Uterus (tissue), 2 donors: ENCODE measurements around the gene SPECC1.

ENCODE experiments used
- CTCF ChIP-seq, 4 experiments: fragments of 200-600 bp in 2 of 4; fragments of 450-650 bp in 2 of 4; sonication (generic) in 2 of 4; IDR thresholded peaks; one replicate each; pipeline ENCODE4 v1.5.1; 2016 to 2019; ENCODE audit warnings: antibody characterized with exemption in 4 of 4, mild to moderate bottlenecking in 2 of 4, moderate library complexity in 1 of 4
- POLR2A ChIP-seq, 2 donors: fragments of 450-650 bp; IDR thresholded peaks; one replicate each; pipeline ENCODE4 v1.6.1; 2016; ENCODE audit warnings: antibody characterized with exemption in 2 of 2, mild to moderate bottlenecking in 1 of 2, moderate library complexity in 1 of 2

GRCh38 chr17:20009302-20010098 is at the start of gene SPECC1:
- TF ChIP-seq CTCF (IDR thresholded peaks at IDR 0.05) (peak in 3 of 4 experiments; percentile 96 to 99 (median 99)), POLR2A (IDR thresholded peaks at IDR 0.05) (peak in 1 of 2 donors; percentile 46)
